ENCODE results near the gene UBE3D.

DNA sequence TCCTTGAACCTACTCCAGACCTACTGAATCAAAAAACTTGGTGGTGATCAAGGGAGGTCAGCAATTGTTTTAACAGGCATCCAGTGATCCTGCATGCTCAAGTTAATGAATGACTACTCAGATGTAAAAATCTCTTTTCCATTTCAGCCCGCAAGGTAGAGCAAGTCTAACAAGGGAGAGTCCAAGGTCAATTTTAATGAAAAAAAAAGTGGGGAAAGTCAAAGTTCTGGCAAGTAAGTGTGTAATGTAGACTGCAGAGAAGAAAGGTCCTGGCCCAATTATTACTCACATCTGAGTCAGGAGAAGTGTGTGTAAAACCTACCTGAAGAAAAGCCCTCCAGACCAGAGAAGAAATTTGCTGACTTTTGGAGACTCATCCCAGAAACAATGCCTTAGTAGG is 193.5 kb downstream of the UBE3D start:
- TF ChIP-seq, protein P1, sequence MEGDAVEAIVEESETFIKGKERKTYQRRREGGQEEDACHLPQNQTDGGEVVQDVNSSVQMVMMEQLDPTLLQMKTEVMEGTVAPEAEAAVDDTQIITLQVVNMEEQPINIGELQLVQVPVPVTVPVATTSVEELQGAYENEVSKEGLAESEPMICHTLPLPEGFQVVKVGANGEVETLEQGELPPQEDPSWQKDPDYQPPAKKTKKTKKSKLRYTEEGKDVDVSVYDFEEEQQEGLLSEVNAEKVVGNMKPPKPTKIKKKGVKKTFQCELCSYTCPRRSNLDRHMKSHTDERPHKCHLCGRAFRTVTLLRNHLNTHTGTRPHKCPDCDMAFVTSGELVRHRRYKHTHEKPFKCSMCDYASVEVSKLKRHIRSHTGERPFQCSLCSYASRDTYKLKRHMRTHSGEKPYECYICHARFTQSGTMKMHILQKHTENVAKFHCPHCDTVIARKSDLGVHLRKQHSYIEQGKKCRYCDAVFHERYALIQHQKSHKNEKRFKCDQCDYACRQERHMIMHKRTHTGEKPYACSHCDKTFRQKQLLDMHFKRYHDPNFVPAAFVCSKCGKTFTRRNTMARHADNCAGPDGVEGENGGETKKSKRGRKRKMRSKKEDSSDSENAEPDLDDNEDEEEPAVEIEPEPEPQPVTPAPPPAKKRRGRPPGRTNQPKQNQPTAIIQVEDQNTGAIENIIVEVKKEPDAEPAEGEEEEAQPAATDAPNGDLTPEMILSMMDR (conservative IDR thresholded peaks at IDR 0.05): no peak
- no peak for TF ChIP-seq ZFX (IDR thresholded peaks at IDR 0.05)
